Measurements from ENCODE around the gene CEBPA. TPM values are rescaled to one million over a fixed set of nuclear protein-coding genes. Genes with fewer than 3 reads are reported as not detected.

Gene CEBPA
- total RNA-seq, 2 donors from 2014 or later = 25.2 to 58.7 TPM

GRCh38 chr19:33283589-33283988 is 18.7 kb downstream of the CEBPA start:
- H3K9me3 ChIP-seq = no peaks in the 10 kb centered on the region
- no peaks in the 10 kb centered on the region for H3K27me3 ChIP-seq (replicated peaks; ENCODE audit: insufficient read depth)
- intact Hi-C loops (cut with DNase I) = no loop called here
- H3K4me3 ChIP-seq = no peak overlapping the region
- TF ChIP-seq CTCF (IDR thresholded peaks at IDR 0.05) (no peak), POLR2A (IDR thresholded peaks at IDR 0.05) (no peak), POLR2AphosphoS5 (IDR thresholded peaks at IDR 0.05) (no peak)
- no peak for DNase-seq (ENCODE audit: low spot score)
- 87% methylated on average over 6 of the region's 6 CpGs for WGBS
- no peak overlapping the region for H3K27ac ChIP-seq
- no peaks in the 10 kb centered on the region for H3K4me1 ChIP-seq (replicated peaks)
- no peaks in the 10 kb centered on the region for H3K36me3 ChIP-seq

- no peaks in the 10 kb centered on the region for H3K4me1 ChIP-seq (replicated peaks)
- DNase-seq (ENCODE audit: low spot score) = no peak
- no peak overlapping the region for H3K27ac ChIP-seq
- no peaks in the 10 kb centered on the region for H3K9me3 ChIP-seq
- H3K4me3 ChIP-seq = no peak overlapping the region
- TF ChIP-seq CTCF (IDR thresholded peaks at IDR 0.05) (no peak), POLR2AphosphoS5 (IDR thresholded peaks at IDR 0.05) (no peak), POLR2A (IDR thresholded peaks at IDR 0.05) (no peak)
- intact Hi-C loops (cut with DNase I) = no loop called here
- H3K36me3 ChIP-seq = no peaks in the 10 kb centered on the region
- no peaks in the 10 kb centered on the region for H3K27me3 ChIP-seq (replicated peaks; ENCODE audit: insufficient read depth)
- WGBS = 54% methylated on average over 14 of the region's 14 CpGs
These were observed 20.2 kb downstream of the CEBPA start for GRCh38 chr19:33282036-33282671.

- Histone ChIP-seq H3K4me3 (no peak overlapping the region), H3K9me3 (no peaks in the 10 kb centered on the region), H3K4me1 (replicated peaks) (no peaks in the 10 kb centered on the region), H3K27me3 (replicated peaks; ENCODE audit: insufficient read depth) (no peaks in the 10 kb centered on the region), H3K36me3 (no peaks in the 10 kb centered on the region), H3K27ac (no peak overlapping the region)
- 86% methylated on average over 21 of the region's 22 CpGs for WGBS
- no peak for DNase-seq (ENCODE audit: low spot score)
- intact Hi-C loops (cut with DNase I) = no loop called here
- TF ChIP-seq CTCF (IDR thresholded peaks at IDR 0.05) = no peak
- no peak for TF ChIP-seq POLR2AphosphoS5 (IDR thresholded peaks at IDR 0.05)
- no peak for TF ChIP-seq POLR2A (IDR thresholded peaks at IDR 0.05)
These were observed 20.9 kb downstream of the CEBPA start for GRCh38 chr19:33281296-33281926.

GRCh38 chr19:33280351-33280921 is 21.9 kb downstream of the CEBPA start:
- intact Hi-C loops (cut with DNase I) = no loop called here
- no peaks in the 10 kb centered on the region for H3K9me3 ChIP-seq
- no peak overlapping the region for H3K4me3 ChIP-seq
- DNase-seq (ENCODE audit: low spot score) = no peak
- no peaks in the 10 kb centered on the region for H3K27me3 ChIP-seq (replicated peaks; ENCODE audit: insufficient read depth)
- H3K36me3 ChIP-seq = no peaks in the 10 kb centered on the region
- no peaks in the 10 kb centered on the region for H3K4me1 ChIP-seq (replicated peaks)
- WGBS = 85% methylated on average over 8 of the region's 8 CpGs
- H3K27ac ChIP-seq = no peak overlapping the region
- no peak for TF ChIP-seq POLR2A (IDR thresholded peaks at IDR 0.05)
- no peak for TF ChIP-seq CTCF (IDR thresholded peaks at IDR 0.05)
- TF ChIP-seq POLR2AphosphoS5 (IDR thresholded peaks at IDR 0.05) = no peak

Data from prostate gland (tissue), 2 donors.